AG10803 (cell line): ENCODE data around the gene NMNAT1.
A peak's percentile ranks its signal among the peaks of the same experiment; 100 is the strongest.

Experiments
- DNase-seq: peaks from one replicate; pipeline ENCODE4 v3.0.0; 2010; ENCODE audit warnings: low read depth
- H3K4me3 ChIP-seq: 2 replicates; pipeline ENCODE4 v1.5.1; 2011; ENCODE audit warnings: mild to moderate bottlenecking, low read length, control low read depth
- CTCF ChIP-seq: conservative IDR thresholded peaks from 2 replicates; pipeline ENCODE4 v1.5.1; 2011; ENCODE audit warnings: mild to moderate bottlenecking, low read length, control low read depth, inconsistent platforms

NMNAT1 gene

GRCh38 chr1:9922342-9922741, 20.9 kb upstream of the NMNAT1 start:
- H3K4me3 ChIP-seq: no peak overlapping the region
- no peak for TF ChIP-seq CTCF
- no peak for DNase-seq

- H3K4me3 ChIP-seq: no peak overlapping the region
- TF ChIP-seq CTCF: no peak
- DNase-seq: no peak
These were observed 16.0 kb upstream of the NMNAT1 start for GRCh38 chr1:9927259-9927658.

GRCh38 chr1:9929431-9930385, 13.6 kb upstream of the NMNAT1 start:
- DNase-seq: no peak
- no peak for TF ChIP-seq CTCF
- H3K4me3 ChIP-seq: no peak overlapping the region

GRCh38 chr1:9942399-9942938, 806 bp upstream of the NMNAT1 start:
- peak overlapping the region; percentile 94 for H3K4me3 ChIP-seq
- peak; percentile 64 for DNase-seq
- peak; percentile 63 for TF ChIP-seq CTCF

- DNase-seq: no peak
- TF ChIP-seq CTCF: no peak
- no peak overlapping the region for H3K4me3 ChIP-seq
These were observed 3.0 kb downstream of the NMNAT1 start for GRCh38 chr1:9946315-9946714.

- no peak for DNase-seq
- TF ChIP-seq CTCF: no peak
- no peak overlapping the region for H3K4me3 ChIP-seq
These were observed 14.5 kb downstream of the NMNAT1 start for GRCh38 chr1:9957726-9958125.

GRCh38 chr1:9960011-9960410, 16.7 kb downstream of the NMNAT1 start:
- TF ChIP-seq CTCF: no peak
- no peak for DNase-seq
- no peak overlapping the region for H3K4me3 ChIP-seq
